Fibroblast of the conjunctiva (primary cell): ENCODE data around the gene LPP.

Source experiments
- DNase-seq: peaks from one replicate; pipeline ENCODE4 v3.0.0-alpha.2; 2010; ENCODE audit warnings: low read depth

LPP gene

GRCh38 chr3:188518416-188518815 is 364.5 kb downstream of the LPP start:
- no peak for DNase-seq

GRCh38 chr3:188518835-188519452 is 365.0 kb downstream of the LPP start:
- no peak for DNase-seq

- DNase-seq: no peak
Measured at GRCh38 chr3:188520466-188520865, 366.5 kb downstream of the LPP start.

- no peak for DNase-seq
Measured at GRCh38 chr3:188522115-188522514, 368.2 kb downstream of the LPP start.

GRCh38 chr3:188523291-188523690 is 369.3 kb downstream of the LPP start:
- no peak for DNase-seq

DNA sequence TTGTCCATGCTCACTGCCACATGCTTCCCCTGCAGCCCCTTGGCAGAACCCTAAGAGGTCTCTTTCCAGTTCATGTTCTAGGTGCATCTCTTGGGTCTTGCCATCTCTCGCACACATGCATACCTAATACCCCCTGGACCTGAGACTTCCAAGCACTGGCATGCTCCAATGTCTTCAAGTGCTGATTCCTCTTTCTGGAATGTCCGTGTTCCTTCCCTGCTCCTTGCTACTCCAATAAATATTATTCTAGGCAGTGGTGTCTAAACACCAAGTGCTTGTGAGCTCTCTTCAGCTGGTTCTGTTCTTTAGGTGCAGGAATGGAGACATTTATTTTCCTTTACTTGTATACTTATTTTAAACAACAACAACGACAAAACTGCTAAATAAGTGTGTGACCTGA is 370.1 kb downstream of the LPP start:
- no peak for DNase-seq

GRCh38 chr3:188526057-188526456 is 372.1 kb downstream of the LPP start:
- peak; percentile 10 for DNase-seq

- no peak for DNase-seq
Measured at GRCh38 chr3:188527389-188527788, 373.4 kb downstream of the LPP start.

DNA sequence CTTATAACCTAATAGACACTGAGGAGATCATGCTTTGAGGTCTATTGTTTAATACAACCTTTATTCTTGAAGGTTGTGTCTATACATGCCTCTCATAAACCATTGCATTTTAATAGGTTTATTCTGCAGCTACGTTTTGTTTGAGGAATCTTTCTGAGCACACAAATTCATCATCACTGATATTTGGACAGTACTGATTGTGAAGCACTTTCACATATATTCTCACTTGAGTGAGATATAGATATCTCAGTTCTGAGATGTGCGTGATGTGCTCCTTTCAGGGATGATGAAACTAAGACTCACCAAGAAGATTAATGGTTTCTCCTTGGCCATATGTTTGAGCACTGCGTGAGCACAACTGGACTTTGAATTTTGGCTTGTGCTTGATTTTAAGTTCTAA is 374.4 kb downstream of the LPP start:
- no peak for DNase-seq

GRCh38 chr3:188529228-188529627 is 375.3 kb downstream of the LPP start:
- DNase-seq: no peak

DNA sequence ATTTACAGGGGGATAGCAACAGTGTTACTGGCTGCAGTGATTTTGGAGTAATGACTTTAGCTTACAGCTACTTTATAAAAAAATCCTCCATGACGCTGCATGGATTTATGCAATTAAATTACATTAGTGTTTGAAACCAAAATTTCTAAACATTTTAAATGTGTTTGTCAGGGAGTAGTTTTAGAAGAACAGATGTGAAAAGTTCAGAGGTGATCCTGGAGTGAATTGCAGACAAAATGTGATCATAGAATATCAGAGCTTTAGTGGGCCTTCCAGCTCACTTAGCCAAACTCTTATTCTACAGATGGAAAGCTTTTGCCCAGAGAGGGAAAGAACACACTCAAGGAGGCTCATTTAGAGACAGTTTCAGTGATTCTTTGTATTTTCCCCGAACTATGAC is 376.3 kb downstream of the LPP start:
- no peak for DNase-seq

DNA sequence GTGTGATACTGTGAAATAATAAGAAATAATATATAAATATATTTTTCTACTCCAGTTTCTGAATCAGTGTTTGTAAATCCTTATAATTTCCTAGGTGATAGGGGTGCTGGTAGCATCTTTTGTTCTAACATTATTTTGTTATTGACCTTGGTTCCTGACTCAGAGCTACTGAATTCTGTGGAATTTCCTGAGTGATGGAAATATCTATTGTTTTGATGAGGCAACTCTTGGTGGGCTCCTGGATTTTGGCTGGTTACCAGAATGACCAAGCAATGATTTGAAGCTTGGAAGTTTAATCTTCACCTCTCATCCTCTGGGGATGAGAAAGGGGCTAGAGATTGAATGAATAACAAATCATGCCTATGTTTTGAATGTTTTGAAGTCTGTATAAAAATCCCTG is 377.3 kb downstream of the LPP start:
- DNase-seq: peak; percentile 5

GRCh38 chr3:188533172-188533571 is 379.2 kb downstream of the LPP start:
- DNase-seq: no peak

GRCh38 chr3:188533612-188534357 is 379.8 kb downstream of the LPP start:
- DNase-seq: no peak

DNA sequence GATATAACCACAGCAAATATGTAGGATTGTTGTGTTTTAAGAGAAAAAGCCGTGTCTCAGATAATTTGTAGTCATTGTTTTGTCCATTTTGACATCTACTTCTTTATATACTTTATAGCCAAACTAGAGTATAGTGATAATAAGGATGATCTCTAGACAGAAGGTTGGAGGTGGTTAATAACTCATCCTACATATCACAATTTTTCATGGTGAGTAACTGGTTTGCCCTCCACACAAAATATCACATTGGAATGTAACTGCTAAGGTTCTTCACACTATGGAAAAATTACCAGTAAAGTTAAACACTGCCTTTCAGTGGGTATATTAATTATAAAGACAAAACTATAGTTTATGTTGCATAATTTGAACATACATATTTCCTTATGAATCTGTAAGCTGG is 380.7 kb downstream of the LPP start:
- no peak for DNase-seq

DNA sequence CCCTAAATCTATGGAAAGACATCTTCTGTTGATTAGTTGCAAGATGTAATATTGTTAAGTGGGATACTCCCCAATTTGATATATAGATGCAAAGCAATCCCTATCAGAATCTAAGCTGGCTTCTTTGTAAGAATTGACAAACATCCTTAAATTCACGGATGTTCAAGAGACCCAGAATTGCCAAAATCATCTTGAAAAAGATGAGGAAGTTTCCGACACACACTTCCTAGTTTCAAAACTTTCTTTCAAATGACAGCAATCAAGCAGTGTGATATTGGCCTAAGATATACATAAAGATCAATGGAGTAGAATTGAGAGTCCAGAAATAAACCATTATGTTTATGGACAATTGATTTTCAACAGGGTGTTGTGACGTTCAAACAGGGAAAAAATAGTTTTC is 383.6 kb downstream of the LPP start:
- DNase-seq: no peak

DNA sequence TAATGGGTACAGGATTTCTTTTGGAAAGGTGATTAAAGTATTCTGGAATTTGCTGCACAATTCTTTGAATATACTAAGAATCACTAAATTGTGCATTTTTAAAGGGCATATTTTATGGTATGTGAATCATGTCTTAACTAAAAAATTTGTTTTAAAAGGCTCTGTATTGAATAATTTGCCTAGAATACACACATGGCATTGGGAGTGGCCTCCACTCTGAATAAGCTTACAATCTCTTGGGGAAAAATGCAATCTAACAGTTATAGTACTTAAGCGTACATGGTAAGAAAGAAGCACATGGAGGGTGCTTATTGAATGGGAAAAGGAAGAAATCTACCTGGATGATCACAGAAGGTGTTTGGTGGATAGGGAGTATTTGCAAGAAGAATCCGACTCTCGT is 385.1 kb downstream of the LPP start:
- DNase-seq: no peak

DNA sequence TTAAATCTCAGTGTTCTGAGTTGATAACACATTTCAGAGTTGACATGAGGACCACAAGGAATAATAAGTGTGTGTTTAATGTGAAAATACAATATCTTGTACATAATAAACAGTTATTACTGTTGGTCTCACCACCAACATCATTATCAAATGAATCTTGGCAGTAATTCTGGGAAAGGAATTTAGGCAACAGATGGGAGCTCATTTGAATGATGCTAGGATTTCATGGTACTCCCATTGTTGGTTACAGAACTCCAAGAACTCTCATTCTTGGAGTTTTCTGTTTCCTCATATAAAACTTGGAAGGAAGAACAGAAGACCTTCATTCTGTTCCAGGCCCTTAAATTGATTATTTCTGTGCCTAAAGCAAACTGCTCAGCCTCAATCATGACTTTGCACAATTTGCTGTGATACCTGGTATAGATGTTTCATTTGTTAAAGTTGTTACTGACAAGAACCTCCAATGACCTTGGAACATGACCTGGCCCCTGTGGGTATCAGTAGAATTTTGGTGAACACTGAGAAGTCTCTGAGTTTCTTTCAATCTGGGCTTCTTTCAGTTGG is 385.8 kb downstream of the LPP start:
- no peak for DNase-seq

DNA sequence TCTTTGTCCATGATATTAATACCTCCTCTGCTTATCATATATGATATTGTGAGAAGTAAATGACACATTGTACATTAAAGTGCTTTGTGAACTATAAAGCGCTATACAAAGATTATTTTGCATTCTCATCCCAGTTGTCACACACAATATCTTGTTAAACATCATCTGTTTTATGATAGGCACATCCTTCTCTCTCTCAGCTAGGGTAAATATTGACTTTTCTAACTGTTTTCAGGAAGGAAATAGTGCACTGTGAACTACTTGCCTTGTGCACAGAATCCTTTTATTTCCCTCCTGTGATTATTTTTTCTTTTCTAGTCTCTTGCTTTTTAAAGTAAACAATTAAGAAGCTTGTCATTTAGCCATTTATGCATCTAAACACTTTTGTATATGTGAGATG is 388.2 kb downstream of the LPP start:
- no peak for DNase-seq

DNA sequence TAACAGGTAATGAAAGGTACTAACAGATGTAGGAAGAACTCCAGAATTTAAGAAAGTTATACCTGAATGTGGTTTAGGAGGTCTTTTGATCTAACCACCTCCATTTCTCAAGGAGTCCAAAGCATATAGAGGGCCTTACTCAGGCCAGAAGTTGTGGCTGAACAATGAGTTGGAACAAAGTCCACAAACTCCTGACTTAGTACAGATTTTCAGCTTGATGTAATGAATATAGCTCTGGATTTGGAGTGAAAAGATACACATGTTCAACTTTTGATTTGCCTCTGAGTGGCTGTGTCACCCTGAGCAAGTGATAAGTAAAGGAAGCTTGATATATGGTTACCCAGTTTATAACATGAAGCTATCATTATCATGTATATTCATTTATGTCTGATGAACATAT is 390.1 kb downstream of the LPP start:
- no peak for DNase-seq

DNA sequence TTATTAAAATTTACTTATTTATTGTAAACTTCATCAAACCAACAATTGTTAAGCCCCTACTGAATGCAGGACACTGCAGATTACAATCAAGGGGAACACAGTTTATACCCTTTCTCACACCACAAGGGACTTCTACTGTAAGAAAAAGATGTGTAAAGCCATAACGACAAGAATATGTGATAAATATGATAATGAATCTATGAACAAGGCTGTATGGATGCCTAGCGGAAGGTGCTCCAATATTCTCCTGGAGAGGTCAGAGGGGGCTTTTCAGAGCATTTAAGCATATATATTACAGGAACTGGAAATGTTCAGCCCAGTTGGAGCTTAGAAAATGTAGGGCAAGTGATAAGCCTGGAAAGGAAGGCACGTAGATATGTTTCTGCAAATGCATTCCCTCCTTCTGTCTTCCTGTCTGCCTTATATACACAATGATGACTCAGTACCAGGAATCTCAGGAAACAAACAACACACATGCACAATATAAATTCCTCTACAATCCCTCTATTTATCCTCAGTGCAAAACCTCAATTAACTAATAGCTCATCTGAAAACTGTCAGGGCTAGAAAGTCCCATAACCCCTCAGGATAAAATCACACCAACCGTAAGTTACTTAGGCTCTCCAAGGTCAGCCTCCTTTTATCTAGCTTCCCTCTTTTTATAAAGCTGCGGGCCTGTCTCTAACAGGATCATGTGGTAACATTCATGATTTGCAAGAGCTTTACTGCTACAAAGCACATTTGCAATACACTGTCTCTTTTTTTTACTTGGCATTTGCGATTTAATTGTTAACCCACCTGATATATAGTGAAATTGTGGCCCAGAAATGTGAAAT is 393.1 kb downstream of the LPP start:
- DNase-seq: peak; percentile 6

GRCh38 chr3:188553569-188553968 is 399.6 kb downstream of the LPP start:
- no peak for DNase-seq

GRCh38 chr3:188554404-188554803 is 400.4 kb downstream of the LPP start:
- DNase-seq: peak; percentile 9
